HL-60/S4 (cell line): Measurements from ENCODE around the gene SNX9.
"Not testable (repeated sequence)": the region's sequence is repeated elsewhere in the genome, so short reads cannot be mapped to it uniquely, and the experiment has no call there.

Experiments
- in situ Hi-C: fragments of 300-500 bp; cut with MboI; formaldehyde crosslinking; loops from 2 replicates; pipeline ENCODE4 v1.14.3; 2022; ENCODE audit warnings: low sequenced_read_pairs

Gene SNX9

GRCh38 chr6:157853902-157854502 lies 31.0 kb downstream of the SNX9 start:
- in situ Hi-C loops, result no loop called here

- in situ Hi-C loops, result no loop called here
Measured at GRCh38 chr6:157855325-157855724, 32.3 kb downstream of the SNX9 start.

- in situ Hi-C loops, result not testable (repeated sequence)
Measured at GRCh38 chr6:157855804-157856203, 32.8 kb downstream of the SNX9 start.

- in situ Hi-C loops, result not testable (repeated sequence)
Measured at GRCh38 chr6:157858664-157859063, 35.6 kb downstream of the SNX9 start.

GRCh38 chr6:157859775-157860504 lies 36.9 kb downstream of the SNX9 start:
- in situ Hi-C loops, result loop anchor here (10.0 kb wide), 1 partner anchor 105 kb away; no protein-coding TSS in a partner anchor

- in situ Hi-C loops, result loop anchor here (10.0 kb wide), 1 partner anchor 106 kb away; no protein-coding TSS in a partner anchor
Measured at GRCh38 chr6:157860505-157860991, 37.5 kb downstream of the SNX9 start.

- in situ Hi-C loops, result loop anchor here (10.0 kb wide), 1 partner anchor 106 kb away; no protein-coding TSS in a partner anchor
Measured at GRCh38 chr6:157861184-157861583, 38.1 kb downstream of the SNX9 start.

GRCh38 chr6:157861814-157862213 lies 38.8 kb downstream of the SNX9 start:
- in situ Hi-C loops, result loop anchor here (10.0 kb wide), 1 partner anchor 107 kb away; no protein-coding TSS in a partner anchor

GRCh38 chr6:157862706-157863105 lies 39.7 kb downstream of the SNX9 start:
- in situ Hi-C loops, result loop anchor here (10.0 kb wide), 1 partner anchor 108 kb away; no protein-coding TSS in a partner anchor

- in situ Hi-C loops, result loop anchor here (10.0 kb wide), 1 partner anchor 109 kb away; no protein-coding TSS in a partner anchor
Measured at GRCh38 chr6:157864185-157864761, 41.2 kb downstream of the SNX9 start.

- in situ Hi-C loops, result loop anchor here (10.0 kb wide), 1 partner anchor 110 kb away; no protein-coding TSS in a partner anchor
Measured at GRCh38 chr6:157865249-157865648, 42.2 kb downstream of the SNX9 start.

GRCh38 chr6:157867155-157867559 lies 44.1 kb downstream of the SNX9 start:
- in situ Hi-C loops, result loop anchor here (10.0 kb wide), 1 partner anchor 112 kb away; no protein-coding TSS in a partner anchor

- in situ Hi-C loops, result loop anchor here (10.0 kb wide), 1 partner anchor 113 kb away; no protein-coding TSS in a partner anchor
Measured at GRCh38 chr6:157867981-157868380, 44.9 kb downstream of the SNX9 start.

GRCh38 chr6:157868835-157869234 lies 45.8 kb downstream of the SNX9 start:
- in situ Hi-C loops, result loop anchor here (10.0 kb wide), 1 partner anchor 114 kb away; no protein-coding TSS in a partner anchor

GRCh38 chr6:157869673-157870302 lies 46.7 kb downstream of the SNX9 start:
- in situ Hi-C loops, result loop anchor here (10.0 kb wide), 1 partner anchor 115 kb away; no protein-coding TSS in a partner anchor

GRCh38 chr6:157873735-157874344 lies 50.8 kb downstream of the SNX9 start:
- in situ Hi-C loops, result no loop called here

GRCh38 chr6:157877149-157877548 lies 54.1 kb downstream of the SNX9 start:
- in situ Hi-C loops, result no loop called here

- in situ Hi-C loops, result no loop called here
Measured at GRCh38 chr6:157877573-157878438, 54.8 kb downstream of the SNX9 start.
